ENCODE measurements around the gene LHX6.

Gene LHX6

DNA sequence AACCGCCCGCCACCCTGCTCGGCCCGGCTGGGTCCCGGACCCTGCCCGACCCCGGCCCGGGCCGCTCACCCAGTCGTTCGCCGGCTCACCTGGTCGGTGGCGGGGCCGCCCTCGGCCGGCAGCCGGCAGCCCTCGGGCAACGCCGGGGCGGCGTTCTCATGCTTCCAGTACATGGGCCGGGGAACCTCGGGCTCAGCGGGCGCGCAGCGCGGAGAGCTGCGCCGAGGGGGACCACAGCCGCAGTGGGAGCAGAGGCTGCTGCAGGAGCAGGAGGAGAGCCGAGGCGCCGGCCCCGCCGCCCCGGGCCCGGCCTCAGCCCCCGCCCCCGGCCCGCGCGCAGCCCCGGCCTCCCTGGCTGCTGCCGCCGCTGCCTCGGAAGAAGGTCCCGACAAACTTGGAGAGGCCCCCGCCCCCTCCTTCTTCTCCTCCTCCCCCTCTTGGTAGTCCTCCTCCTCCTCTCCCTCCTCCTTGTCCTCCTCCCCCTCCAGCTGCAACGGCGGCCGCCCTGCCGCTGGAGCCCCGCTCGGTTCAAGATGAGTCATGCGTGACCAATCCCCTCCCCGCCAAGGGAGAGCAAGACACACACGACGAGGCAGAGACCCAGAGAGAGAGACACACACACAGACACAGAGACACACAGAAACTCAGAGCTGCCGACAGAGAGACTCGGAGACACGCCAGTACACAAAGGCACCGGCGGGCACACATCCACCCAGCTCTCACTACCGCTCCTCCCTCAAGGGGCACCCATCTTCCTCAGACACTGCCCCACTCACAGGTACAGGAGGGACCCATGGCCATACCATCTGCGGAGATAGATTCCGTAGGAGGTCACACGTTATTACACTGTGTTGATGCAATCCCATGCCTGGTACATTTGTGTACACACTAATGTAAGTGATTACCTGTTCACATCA is at the start of gene LHX6:
Gene LHX6 (minus strand): TSS at position 390 of the 917 bp plus-strand sequence. CDS start 217 bp downstream, at position 173.
- no peak for DNase-seq

DNA sequence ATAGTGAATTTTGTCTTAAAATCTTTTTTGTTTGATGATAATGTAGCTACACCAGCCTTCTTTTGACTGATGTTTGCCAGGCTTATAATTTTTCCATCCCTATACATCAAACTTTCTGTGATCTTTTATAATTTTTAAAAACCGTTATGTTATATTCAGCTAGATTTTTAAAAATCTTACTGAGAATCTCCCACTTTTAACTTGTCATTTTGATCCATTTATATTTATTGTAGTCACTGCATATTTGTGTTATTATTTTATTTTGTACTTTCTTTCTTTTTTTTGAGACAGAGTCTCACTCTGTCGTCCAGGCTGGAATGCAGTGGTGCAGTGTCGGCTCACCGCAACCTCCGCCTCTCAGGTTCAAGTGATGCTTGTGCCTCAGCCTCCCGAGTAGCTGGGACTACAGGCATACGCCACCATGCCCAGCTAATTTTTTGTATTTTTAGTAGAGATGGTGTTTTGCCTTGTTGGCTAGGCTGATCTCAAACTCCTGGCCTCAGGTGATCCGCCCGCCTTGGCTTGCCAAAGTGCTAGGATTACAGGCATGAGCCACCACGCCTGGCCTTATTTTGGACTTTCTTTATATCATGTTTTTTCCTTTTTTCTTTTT is 48.6 kb upstream of the LHX6 start:
- no peak for DNase-seq

DNA sequence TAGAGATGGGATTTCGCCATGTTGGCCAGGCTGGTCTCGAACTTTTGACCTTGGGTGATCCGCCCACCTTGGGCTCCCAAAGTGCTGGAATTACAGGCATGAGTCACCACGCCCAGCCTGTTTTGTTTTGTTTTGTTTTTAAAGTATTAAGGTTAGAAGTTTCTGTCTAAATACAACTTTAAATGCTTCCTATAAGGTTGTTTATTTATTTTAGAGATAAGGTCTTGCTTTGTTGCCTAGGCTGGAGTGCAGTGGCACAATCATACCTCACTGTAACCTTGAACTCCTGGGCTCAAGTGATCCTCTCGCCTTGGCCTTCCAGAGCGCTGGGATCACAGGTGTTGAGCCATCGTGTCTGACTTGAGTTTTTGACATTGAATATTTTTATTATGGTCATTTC is 47.3 kb upstream of the LHX6 start:
- DNase-seq: no peak

DNA sequence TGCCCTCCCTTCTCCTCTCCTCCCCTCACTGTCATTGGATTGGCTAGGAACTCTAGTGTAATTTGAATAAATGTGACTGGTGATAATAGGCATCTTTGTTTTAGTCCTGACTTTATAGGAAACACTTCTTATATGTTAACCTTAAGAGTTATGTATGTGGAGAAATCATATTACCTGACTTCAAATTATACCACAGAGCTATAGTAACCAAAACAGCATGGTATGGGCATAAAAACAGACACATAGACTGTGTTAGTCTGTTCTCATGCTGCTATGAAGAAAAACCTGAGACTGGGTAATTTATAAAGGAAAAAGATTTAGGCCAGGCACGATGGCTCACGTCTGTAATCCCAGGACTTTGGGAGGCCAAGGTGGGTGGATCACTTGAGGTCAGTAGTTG is 45.3 kb upstream of the LHX6 start:
- DNase-seq: no peak

DNA sequence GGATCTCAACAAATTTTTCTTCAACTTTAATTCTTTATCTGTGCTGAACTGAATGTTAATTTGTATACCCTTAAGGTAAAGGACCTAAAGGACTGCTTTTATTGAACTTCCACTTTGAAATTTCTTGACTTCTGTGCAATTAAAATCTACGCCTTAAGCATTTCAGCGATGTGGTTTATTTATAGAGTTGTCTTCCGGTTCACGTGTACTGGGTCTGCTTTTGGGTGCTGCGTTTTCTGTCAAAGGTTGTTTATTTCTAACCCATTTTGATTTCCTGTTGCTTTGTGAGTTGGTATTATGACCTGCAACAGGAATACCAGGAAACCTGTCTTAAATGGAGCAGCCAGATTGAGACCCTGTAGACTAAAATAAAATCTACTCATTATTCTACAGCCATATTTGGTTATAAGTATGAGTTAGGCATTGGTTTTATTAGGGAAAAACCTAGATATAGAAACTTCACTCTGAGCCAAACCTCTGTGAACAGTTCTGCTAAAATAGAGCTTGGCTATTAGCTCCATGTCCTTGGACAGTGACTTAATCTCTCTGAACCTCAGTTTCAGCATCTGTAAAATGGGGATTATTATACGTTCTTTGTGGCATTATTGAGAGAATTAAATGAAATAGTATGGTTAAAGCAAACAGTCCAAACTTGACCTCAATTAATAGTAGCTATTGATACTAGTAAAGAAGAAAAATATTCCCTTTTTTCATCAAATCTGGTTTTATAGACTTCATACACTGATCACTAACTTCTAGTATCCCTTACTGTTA is 39.5 kb upstream of the LHX6 start:
- DNase-seq: no peak

DNA sequence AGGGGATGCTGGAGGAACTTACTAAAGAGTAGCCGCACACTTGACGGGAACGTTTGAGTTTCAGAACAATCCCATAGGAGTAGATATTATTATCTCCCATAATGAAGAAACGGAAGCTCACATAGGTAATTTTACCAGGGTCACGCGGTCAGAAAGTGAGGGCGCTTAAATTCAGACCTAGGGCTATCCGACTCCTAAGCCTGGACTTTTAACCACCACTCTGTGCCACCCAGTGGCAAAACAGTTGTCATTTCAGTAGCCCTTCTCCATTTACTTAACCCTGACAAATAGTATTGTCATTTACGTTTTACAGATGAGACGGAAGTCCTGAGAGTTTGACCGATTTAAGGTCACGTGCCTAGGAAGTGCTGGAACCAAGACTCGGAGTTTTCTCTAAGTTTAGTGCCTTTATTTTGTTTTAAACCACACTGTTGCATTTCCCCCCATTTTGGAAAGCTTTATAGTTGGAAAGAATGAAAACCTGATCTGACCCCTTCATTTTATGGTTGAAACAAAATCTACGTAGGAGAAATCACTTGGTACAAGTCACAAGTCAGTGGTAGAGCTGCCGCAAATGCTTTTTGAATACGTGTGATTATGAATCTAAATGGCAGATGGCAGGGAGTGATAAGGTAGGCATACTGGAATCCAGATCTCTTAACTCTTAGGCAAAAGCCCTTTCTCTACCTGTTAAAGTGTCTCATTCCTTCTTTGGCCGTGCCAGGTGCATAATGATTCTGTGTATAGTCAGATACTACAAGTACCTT is 36.6 kb upstream of the LHX6 start:
- DNase-seq: peak in 1 of 2 experiments; percentile 13

DNA sequence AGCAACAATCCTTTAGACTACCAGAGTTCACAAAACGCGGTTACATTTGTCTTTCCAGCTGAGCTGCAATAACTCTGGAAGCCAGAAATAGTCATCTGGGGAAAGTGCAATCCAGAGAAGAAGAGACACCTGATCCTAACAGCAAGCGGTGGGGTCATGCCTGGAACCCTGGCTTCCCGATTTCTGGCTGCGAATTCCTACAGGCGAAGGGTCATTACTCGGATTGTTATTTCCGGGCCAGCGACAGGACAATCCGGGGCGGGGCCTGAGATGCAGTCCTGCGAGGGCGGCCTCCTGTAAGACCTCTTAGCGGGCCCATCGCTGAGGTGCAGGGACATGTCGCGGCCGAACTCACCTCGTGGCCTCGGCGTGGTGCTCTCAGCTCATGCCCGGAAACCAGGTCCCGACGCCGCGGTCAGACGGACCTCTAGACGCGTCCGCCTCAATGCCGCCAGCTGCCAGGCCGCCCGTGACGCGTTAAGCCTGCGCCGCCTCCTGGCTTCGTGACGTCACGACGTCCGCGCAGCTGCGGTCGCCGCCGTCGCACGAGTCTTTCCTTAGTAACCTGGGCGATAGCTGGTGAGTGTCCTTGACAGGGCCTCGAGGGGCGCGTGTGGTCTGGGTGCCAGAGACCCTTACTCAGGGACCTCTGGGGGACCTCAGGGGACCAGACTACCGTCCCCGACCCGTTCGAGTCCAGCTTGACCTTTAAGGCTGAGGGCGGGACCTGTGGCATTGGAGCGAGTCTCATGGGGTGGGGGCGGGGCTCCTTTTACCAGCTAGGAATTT is 35.8 kb upstream of the LHX6 start, which contains the start of the genes MRRF and RBM18:
Gene MRRF (plus strand): TSS at position 523 of the 789 bp plus-strand sequence. CDS start 6,010 bp downstream, outside the sequence.
Gene RBM18 (minus strand): TSS at position 481 of the 789 bp plus-strand sequence. CDS start 3,348 bp downstream, outside the sequence.
- DNase-seq: peak; percentile 70 to 82

DNA sequence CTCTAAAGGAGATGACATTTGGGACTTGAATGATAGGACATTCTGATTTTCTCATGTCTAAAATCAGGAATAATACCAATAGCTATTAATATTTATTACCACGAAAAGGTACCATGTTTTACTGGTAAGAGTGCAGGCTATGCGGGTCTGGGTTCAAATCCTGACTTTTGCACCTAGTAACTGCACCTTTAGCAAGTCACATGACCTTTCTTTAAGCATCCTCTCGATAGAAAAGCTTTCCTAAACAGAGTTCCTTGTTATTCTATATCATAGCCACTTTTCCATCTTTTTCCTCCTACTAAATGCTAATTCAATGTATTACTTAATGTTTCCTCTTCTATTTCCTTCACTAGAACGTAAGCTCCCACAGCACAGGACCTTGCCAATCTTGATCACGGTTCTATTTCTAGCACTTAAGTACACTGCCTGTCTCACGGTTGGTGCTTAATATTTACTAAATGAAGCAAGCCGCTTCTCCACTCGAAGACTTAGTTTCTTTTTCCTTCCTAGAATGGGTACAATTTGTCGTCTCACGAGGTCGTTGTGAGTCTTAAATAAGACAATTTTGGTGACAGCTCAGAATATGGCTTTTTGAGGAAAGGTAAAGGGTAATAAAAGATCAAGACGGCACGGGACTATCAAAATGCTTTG is 35.1 kb upstream of the LHX6 start:
- no peak for DNase-seq

DNA sequence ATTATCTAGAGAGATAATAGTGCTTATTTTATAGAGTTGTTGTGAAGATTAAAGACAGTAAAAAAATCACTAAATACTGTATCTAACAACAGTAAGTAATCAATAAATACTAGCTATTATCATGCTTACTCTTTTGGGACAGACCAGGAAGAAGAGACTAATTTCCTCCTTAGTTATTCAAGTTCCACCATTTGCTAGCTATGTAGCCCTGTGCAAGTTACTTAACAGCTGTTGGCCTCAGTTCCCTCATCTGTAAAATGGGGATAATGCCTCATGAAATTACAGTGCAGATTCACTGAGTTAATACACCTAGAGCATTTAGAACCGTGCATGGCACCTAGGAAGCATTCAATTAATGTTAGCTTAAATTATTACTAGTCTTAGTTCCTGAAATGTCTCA is 33.3 kb upstream of the LHX6 start:
- no peak for DNase-seq

DNA sequence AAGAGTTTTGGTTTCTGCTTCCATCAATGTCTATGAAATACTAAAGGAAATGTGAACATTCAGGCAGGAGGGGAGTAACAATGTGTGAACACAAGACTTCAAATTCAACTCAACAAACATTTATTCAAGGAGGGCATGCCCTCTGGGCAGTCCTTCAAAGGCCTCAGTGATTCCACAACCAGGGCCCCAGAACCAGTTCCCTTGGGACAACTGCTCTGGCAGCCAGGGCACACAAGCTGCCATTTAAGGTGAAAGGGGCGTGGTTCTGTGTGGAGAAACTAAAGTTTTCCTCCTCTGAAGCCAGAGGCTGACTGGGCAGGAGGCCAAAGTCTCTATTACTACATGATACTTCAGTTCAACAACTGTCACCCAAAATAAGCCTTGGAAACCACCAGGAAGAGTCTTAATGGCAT is 32.7 kb upstream of the LHX6 start:
- no peak for DNase-seq

DNA sequence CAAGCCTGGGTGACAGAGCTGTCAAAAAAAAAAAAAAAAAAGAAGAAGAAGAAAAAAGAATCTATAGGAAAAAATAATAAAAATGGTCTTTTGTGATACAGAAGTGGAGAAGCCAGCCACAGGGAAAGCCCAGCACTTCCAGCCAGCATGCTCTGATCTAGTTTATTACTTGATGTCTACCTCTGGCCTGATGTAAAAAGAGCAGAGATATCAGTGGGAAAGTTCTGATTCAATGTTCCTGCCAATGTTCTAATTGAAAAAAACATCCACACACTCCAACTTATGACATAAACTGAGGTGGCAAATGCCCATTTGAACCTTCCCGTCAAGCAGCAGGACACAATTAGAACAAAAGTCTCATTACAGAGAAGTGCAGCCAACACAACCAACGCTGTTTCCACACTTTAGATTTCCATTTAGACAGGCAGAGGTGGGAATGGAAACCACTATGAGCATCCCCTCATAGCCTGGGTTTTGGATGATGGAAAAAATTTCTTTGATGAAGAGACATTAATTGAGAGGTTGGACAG is 30.2 kb upstream of the LHX6 start:
- no peak for DNase-seq

DNA sequence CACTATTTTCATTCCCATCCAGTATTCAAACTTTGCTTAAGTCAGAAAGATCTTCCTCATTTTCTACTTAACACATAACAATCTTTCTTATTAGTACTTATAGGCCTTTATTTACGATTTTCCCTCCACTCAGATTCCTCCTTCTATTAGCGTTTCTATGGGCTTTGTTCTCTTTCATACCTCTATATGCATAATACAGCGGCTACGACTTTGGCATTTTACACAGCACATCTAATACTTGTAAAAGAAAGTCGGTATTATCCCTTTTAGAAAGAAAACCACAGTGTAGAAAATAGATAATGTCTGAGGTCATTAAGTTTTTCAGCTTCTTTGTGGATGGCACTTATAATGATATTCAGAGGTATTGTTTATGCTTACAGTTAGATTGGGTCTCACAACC is 27.4 kb upstream of the LHX6 start:
- DNase-seq: no peak

DNA sequence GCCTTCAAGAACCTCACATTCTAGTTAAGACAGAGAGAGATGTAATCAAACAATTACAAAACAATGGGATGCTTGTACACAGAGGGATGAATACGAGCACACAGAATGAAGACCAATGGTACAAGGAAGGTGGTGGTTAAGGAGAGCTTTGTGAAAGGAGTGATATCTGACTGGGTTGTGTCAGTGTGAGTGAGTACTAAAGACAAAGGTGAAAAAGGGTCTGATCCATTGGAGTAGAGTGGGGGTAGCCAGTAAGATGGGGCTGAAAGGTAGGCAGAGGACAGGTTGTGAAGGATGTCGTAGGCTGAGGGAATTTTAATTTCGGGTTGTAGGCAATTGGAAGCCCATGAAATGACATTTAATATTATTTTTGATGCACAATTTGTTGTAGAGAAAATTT is 26.0 kb upstream of the LHX6 start:
- no peak for DNase-seq

DNA sequence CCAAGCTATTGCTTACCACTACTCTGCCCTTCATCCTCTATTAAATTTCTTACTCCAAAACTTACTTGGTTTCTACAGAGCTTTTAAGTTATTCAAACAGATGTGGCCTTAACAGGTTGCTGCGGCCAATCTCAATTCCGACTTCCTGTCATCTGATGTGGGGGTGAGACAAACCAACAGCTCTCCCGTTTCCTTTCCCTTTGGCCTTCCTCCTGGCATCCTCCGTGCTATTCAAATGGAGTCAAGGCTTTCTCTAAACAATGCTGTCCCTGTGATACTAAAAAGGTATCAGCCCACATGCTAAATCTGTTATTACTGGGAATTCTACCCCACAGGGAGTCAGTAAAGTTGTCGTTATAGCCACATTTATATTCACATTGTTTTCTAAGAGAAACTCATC is 24.0 kb upstream of the LHX6 start:
- no peak for DNase-seq

DNA sequence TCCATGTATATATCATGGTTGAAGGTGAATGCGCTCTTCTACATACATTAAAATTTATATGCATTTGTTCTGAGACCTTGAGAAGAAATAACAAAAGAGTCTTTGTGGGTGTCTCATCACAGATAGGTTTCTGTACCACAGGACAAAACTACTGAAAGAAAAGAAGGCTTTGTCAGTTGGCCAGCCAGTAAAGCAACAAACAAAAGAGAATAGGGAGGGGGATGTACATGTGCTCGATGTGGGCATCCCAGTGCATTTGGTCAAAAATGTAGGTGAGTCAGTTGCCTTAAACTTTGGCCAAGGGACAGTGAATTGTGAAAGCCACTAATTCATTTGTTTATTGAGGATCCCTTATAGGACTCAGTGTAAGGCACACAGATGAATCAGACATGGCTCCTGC is 22.6 kb upstream of the LHX6 start:
- no peak for DNase-seq

DNA sequence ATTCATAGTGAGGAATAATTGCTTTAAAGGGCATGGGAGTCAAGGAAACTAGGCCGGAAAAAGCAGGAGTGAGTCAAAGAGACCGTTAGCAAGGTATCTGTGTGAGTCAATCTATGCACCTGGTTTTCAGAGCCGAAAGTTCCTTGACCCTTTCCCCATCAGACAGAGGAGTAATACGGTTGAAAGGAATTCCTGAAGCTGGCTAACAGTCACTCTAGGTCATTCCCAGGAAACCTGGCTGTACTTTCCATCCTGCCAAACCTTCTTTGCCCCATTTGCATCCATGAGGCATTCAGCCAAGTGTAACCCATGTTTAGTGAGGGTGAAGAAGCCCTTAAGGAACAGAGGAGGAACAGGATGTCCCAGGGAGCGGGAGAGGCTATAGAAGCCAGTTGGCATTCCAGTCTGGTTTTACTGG is 19.7 kb upstream of the LHX6 start:
- no peak for DNase-seq

DNA sequence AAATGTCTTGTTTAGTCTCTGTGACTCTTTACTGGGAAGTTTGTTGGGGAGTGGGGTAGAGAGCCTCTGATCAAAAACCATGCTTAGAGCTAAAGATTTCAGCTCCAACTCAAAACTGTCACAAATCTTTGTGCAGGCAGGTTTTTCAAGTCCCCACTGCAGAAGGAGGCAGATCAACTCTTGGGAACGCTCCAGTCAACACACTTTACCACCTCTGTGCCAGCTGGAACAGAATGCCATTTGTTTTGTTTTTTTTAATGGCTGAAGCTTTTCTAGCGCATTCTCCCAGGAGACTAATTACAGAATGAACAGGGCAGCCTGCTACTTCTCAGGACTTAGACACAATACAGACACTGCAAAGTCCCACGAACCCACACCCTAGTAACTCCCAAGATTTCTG is 17.9 kb upstream of the LHX6 start:
- DNase-seq: no peak

DNA sequence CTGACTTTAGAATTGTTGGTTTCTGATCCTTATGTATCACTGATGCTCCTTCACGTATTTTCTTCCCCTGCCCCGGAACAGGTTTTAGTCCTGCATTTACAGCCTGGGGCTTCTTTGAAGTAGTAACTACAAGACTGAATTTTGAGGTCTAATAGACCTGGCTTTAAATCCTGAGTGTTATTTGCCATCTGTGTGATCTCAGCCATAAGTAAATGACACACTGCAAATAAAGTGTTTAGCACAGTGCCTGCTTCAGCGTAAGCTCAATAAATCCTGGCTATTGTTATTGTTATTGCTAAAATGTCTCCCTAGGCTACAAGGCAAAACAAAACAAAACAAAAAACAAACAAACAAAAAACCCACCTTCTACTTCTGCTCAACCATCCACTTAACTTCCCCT is 15.6 kb upstream of the LHX6 start:
- no peak for DNase-seq

DNA sequence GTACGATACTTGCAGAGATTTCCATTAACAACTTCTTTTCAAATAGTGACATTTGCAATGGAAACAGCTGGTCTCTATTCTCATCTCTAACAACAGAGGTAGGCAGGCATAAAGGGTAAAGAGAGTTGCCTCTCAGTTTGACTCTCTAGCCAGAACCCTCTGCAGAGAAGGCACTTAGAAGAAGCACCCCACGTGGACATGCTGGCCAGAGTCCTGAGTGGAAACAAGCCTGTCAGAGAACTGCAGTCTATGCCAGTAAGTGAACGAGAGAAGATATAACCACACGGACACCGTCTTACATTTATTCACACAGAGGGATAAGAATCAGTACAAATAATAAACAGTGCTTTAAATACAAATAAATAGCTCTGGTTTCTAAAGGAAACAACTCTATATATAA is 11.0 kb upstream of the LHX6 start:
- DNase-seq: no peak

DNA sequence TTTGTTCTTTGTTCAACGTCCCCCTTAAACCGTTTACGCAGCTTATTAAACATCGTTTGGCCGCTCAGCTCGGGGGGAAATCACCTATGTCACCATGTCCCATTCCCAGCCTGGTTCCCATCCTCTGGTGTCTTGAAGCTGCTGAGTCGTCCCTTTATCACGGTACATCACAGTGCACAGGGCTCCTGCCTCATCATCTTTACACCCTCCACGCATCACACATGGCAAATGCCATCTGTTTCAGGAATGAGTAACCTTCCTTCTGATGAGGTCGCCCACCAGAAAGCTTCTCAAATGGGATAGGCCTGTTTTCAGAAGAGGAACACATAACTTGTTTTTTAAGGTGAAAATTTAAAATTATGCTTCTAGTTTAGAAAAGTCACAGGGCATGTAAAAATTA is 7.9 kb upstream of the LHX6 start:
- no peak for DNase-seq

Measured in NCI-H1930 (cell line).